ENCODE data around the gene FLT1. TPM values are rescaled to one million over a fixed set of nuclear protein-coding genes. Genes with fewer than 3 reads are reported as not detected.

The FLT1 gene
- total and polyA plus RNA-seq, 9 donors, result 5.8 to 31.4 (median 9.9) TPM

DNA sequence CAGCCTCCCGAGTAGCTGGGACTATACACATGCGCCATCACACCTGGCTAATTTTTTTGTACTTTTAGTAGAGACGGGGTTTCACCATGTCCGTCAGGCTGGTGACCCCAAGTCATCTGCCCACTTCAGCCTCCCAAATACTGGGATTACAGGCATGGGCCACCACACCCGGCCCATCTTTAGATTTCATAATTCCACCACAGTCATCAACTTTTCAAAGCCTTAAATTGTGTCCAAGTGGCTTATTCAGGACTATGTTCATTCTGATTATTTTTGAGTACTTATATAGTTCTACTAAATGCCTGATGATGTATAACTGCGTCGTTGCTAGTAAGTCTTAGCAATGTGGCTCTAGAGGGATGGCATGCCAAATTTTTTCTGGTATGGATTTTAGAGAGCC is 36.9 kb downstream of the FLT1 start:
- 93 to 97% (median 93%) methylated on average over 7 of the region's 7 CpGs for WGBS, 3 donors
- Histone ChIP-seq H3K36me3 (no peaks in the 10 kb centered on the region), H3K9me3 (no peaks in the 10 kb centered on the region), H3K27me3 (no peaks in the 10 kb centered on the region), H3K27ac (no peak overlapping the region), H3K4me1 (ENCODE audit: insufficient read depth) (no peaks in the 10 kb centered on the region), H3K4me3 (no peak overlapping the region)
- DNase-seq, result no peak
- no peak for TF ChIP-seq POLR2A (IDR thresholded peaks at IDR 0.05)
- TF ChIP-seq, protein P1, sequence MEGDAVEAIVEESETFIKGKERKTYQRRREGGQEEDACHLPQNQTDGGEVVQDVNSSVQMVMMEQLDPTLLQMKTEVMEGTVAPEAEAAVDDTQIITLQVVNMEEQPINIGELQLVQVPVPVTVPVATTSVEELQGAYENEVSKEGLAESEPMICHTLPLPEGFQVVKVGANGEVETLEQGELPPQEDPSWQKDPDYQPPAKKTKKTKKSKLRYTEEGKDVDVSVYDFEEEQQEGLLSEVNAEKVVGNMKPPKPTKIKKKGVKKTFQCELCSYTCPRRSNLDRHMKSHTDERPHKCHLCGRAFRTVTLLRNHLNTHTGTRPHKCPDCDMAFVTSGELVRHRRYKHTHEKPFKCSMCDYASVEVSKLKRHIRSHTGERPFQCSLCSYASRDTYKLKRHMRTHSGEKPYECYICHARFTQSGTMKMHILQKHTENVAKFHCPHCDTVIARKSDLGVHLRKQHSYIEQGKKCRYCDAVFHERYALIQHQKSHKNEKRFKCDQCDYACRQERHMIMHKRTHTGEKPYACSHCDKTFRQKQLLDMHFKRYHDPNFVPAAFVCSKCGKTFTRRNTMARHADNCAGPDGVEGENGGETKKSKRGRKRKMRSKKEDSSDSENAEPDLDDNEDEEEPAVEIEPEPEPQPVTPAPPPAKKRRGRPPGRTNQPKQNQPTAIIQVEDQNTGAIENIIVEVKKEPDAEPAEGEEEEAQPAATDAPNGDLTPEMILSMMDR (IDR thresholded peaks at IDR 0.05), result no peak
- no peak for TF ChIP-seq EP300 (IDR thresholded peaks at IDR 0.05)
- intact Hi-C loops (cut with DNase I), result no loop called here

DNA sequence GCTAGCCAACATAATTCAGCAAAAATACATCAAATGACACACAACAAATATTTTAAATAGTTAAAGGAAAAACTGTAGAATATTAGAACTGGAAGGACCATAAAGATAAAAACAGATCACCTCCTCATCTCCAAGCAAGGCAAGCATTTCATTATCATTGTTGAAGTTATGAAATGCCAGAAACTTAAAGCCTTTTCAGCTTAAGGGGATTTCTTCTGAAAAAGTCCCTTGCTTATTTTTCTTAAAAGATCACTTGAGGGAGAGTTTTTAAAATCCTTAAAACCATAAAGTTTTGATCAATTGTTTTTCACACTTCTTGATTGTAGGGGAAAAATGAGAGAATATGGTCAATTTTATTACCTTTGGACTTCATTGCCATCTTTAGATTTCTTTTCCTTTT is 37.4 kb downstream of the FLT1 start:
- intact Hi-C loops (cut with DNase I), result no loop called here
- Histone ChIP-seq H3K27me3 (no peaks in the 10 kb centered on the region), H3K4me1 (ENCODE audit: insufficient read depth) (no peaks in the 10 kb centered on the region), H3K9me3 (no peaks in the 10 kb centered on the region), H3K27ac (no peak overlapping the region), H3K36me3 (no peaks in the 10 kb centered on the region), H3K4me3 (no peak overlapping the region)
- TF ChIP-seq, protein P1 (IDR thresholded peaks at IDR 0.05), result no peak
- TF ChIP-seq POLR2A (IDR thresholded peaks at IDR 0.05), result no peak
- no peak for TF ChIP-seq EP300 (IDR thresholded peaks at IDR 0.05)
- no peak for DNase-seq

DNA sequence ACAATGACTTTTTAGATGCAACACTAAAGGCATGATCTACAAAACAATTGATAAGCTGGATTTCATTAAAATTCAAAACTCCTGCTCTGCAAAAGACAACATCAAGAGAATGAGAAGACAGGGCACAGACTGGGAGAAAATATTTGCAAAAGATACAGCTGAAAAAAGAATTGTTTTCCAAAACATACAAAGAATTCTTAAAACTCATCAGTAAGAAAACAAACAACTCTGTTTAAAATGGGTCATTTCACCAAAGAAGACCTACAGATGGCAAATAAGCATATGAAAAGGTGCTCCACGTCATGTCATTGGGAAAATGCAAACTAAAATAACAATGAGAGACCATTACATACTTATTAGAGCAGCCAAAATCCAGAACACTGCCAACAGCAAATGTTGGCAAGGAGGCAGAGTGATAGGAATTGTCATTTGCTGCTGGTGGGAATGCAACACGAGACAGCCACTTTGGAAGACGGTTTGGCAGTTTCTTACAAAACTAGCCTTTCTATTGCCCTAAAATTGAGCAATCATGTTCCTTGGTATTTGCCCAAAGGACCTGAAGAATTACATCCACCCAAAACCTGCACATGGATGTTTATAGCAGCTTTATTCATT is 39.2 kb downstream of the FLT1 start:
- no peak for TF ChIP-seq EP300 (IDR thresholded peaks at IDR 0.05)
- intact Hi-C loops (cut with DNase I), result no loop called here
- Histone ChIP-seq H3K4me1 (ENCODE audit: insufficient read depth) (no peaks in the 10 kb centered on the region), H3K4me3 (no peak overlapping the region), H3K9me3 (no peaks in the 10 kb centered on the region), H3K36me3 (no peaks in the 10 kb centered on the region), H3K27me3 (no peaks in the 10 kb centered on the region), H3K27ac (no peak overlapping the region)
- WGBS, 3 donors, result 53 to 65% (median 60%) methylated on average over 3 of the region's 3 CpGs
- DNase-seq, result no peak

DNA sequence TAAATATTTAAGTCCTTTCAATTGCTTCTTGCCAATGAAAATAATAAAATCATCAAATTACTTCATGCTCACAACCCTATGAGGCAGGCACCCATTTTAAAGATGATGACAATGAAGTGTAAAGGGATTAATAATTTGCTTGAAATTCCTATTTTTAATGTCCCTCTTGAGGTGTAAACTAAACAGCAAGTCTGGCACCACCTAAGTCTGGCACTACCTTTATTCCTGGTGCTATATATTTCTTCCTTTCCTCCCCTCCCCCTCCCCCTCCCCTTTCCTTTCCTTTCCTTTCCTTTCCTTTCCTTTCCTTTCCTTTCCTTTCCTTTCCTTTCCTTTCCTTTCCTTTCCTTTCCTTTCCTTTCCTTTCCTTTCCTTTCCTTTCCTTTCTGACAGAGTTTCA is 42.2 kb downstream of the FLT1 start:
- H3K27me3 ChIP-seq, result no peaks in the 10 kb centered on the region
- H3K27ac ChIP-seq, result no peak overlapping the region
- intact Hi-C loops (cut with DNase I), result no loop called here
- TF ChIP-seq, protein P1 (IDR thresholded peaks at IDR 0.05), result no peak
- TF ChIP-seq EP300 (IDR thresholded peaks at IDR 0.05) (no peak), POLR2A (IDR thresholded peaks at IDR 0.05) (no peak)
- no peaks in the 10 kb centered on the region for H3K4me1 ChIP-seq (ENCODE audit: insufficient read depth)
- H3K36me3 ChIP-seq, result no peaks in the 10 kb centered on the region
- no peak overlapping the region for H3K4me3 ChIP-seq
- no peak for DNase-seq
- H3K9me3 ChIP-seq, result no peaks in the 10 kb centered on the region

DNA sequence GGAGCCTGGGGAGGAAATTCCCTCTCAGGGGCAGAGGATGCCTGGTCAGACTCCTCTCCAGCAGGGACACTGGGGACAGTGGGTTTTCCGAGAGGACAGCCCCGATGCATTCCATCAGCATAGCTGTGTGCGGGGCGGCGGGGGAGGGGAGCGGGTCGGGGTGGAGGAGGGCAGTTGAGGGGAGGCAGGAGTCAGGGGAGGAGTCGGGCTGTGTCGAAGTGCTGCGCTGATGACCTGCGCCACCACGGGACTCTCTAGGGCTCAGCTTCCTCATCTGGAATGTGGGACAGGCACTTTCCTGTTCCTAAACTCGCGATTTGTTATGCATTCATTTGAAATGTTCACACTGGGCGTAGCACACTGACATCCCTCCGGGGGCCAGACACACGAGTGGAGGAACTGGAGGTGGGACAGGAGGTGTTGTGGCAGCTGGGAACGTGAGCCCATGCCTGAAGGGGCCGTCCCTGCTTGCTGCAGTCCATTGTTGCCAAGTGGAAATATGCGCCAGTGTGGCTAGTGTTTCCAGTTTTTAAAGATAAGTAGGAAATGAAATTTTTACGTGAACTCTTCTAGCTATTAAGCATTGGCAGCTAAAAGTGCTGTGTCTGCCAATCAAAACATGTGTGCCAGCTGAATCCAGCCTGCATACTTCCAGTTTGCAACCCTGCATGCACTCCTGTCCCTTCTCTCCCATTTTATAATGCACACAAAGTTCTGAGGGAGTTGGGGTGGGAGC is 43.3 kb downstream of the FLT1 start:
- DNase-seq, result no peak
- intact Hi-C loops (cut with DNase I), result no loop called here
- Histone ChIP-seq H3K9me3 (no peaks in the 10 kb centered on the region), H3K27me3 (no peaks in the 10 kb centered on the region), H3K36me3 (no peaks in the 10 kb centered on the region), H3K27ac (no peak overlapping the region), H3K4me3 (no peak overlapping the region), H3K4me1 (ENCODE audit: insufficient read depth) (no peaks in the 10 kb centered on the region)
- TF ChIP-seq, protein P1 (IDR thresholded peaks at IDR 0.05), result no peak
- no peak for TF ChIP-seq EP300 (IDR thresholded peaks at IDR 0.05)
- 32 to 48% (median 35%) methylated on average over 21 of the region's 21 CpGs for WGBS, 3 donors
